Bronchial epithelial cell (primary cell): ENCODE measurements around the gene RNMT. TPM values are rescaled to one million over a fixed set of nuclear protein-coding genes. Genes with fewer than 3 reads are reported as not detected.

Experiments used
- DNase-seq: peaks from one replicate; pipeline ENCODE4 v3.0.0-alpha.2; 2010; ENCODE audit warnings: low read depth
- FAIRE-seq: peaks from 2 replicates; lab custom pipeline; 2011; peaks lifted over from hg19 to GRCh38; lab: Jason Lieb, UNC
- H3K27me3 ChIP-seq: 2 replicates; pipeline ENCODE4 v1.5.1; 2011; ENCODE audit warnings: low read length; ENCODE audit not compliant: control insufficient read depth, insufficient read depth
- H3K36me3 ChIP-seq: 2 replicates; pipeline ENCODE4 v1.5.1; 2011; ENCODE audit warnings: low read length; ENCODE audit not compliant: control insufficient read depth, insufficient read depth
- H3K4me3 ChIP-seq: 2 replicates; pipeline ENCODE4 v1.5.1; 2011; ENCODE audit warnings: mild to moderate bottlenecking, low read depth, low read length, control low read depth
- total RNA-seq: library from RNA; depleted of rRNA; stranded (reverse); fragments of >200 nt; gene quantifications from 2 replicates; pipeline ENCODE4 v1.2.1, GENCODE V29; 2014
- TF ChIP-seq, protein P1 (sequence below): IDR thresholded peaks from 2 replicates; pipeline ENCODE4 v1.5.1; 2011; ENCODE audit warnings: mild to moderate bottlenecking, moderate library complexity, low read length, control low read depth, inconsistent platforms; ENCODE audit not compliant: insufficient read depth, severe bottlenecking

Gene RNMT
- total RNA-seq, 1 donor from 2014 or later, result 37.4 TPM

DNA sequence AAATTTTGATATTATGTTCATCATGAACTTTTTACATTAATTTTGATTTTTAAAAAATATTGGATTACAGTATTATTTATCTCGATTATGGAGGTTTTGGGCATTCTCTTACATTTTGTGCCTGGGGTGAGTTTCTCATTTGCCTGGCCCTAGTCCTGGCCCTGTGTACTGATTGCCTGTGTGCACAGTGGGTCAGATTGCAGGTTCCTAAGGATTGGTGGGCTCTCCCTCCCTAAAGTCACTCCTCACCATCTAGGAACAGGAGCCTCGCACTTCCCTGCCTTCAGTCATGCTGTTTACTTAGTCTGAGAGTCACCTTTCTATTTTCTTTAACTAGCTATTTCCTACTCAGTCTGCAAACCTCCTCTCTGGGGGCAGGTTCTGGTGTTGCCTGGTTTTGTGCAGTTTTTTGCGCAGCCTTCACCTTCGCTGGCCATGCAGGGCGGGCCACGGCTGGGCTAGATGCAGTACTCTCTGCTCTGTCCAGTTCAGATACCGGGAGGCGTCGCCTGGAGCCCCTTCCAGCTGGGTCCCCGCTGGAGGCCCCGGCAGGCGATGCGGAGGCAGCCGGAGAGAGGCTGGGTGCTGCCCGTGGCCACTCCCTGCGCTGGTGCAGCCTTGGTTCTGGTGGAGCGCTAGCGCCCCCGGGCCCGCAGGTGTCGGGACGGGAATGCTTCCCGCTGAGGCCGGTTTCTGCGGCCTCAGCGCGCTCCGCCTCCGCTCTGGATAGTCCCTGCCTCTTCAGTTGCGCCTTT lies 74.2 kb downstream of the RNMT start:
- FAIRE-seq (no peak), DNase-seq (peak; percentile 59)
- TF ChIP-seq, protein P1, sequence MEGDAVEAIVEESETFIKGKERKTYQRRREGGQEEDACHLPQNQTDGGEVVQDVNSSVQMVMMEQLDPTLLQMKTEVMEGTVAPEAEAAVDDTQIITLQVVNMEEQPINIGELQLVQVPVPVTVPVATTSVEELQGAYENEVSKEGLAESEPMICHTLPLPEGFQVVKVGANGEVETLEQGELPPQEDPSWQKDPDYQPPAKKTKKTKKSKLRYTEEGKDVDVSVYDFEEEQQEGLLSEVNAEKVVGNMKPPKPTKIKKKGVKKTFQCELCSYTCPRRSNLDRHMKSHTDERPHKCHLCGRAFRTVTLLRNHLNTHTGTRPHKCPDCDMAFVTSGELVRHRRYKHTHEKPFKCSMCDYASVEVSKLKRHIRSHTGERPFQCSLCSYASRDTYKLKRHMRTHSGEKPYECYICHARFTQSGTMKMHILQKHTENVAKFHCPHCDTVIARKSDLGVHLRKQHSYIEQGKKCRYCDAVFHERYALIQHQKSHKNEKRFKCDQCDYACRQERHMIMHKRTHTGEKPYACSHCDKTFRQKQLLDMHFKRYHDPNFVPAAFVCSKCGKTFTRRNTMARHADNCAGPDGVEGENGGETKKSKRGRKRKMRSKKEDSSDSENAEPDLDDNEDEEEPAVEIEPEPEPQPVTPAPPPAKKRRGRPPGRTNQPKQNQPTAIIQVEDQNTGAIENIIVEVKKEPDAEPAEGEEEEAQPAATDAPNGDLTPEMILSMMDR, result peak; percentile 90
- H3K36me3 ChIP-seq, result no peaks in the 10 kb centered on the region
- no peaks in the 10 kb centered on the region for H3K27me3 ChIP-seq
- H3K4me3 ChIP-seq, result peak overlapping the region; percentile 23

DNA sequence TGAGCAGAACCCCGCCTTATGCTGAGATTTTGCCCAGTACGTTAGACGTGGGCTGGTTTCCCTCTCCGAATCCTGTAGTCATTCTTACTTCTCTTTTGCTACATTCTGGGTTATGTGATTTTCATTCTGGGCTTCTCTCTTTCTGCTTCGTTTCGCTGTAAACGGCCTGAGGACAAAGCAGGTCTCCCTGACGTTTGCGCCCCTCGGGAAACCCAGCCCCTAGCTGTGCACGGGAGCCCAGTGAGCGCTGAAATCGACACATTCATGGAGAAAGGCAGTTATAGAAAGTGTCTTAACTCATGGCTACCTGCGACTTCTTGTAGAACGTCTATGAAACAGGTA lies 74.8 kb downstream of the RNMT start:
- H3K4me3 ChIP-seq, result peak overlapping the region; percentile 23
- FAIRE-seq, result no peak
- no peak for DNase-seq
- TF ChIP-seq, protein P1, result no peak
- no peaks in the 10 kb centered on the region for H3K27me3 ChIP-seq
- H3K36me3 ChIP-seq, result no peaks in the 10 kb centered on the region

DNA sequence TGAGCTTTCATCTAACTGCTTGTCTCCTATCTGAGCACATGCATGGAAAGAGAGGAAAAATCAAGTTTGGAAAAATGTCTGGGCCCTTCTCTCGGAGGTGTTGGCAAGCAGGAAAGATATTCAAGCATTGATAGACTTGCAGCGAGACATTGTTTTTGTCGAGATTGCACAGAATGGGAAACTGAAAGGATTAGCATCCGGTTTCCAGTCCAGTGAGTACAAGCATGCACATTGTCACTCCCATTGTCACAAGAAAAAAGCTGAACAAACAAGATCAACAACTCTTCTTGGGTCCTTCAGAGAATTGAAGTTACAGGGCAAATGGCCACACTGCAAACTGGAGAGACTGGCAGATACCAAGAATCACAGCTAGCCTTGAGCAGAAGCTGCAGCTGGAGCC lies 77.8 kb downstream of the RNMT start:
- Histone ChIP-seq H3K4me3 (no peak overlapping the region), H3K36me3 (no peaks in the 10 kb centered on the region), H3K27me3 (no peaks in the 10 kb centered on the region)
- no peak for DNase-seq
- TF ChIP-seq, protein P1, result no peak
- no peak for FAIRE-seq

DNA sequence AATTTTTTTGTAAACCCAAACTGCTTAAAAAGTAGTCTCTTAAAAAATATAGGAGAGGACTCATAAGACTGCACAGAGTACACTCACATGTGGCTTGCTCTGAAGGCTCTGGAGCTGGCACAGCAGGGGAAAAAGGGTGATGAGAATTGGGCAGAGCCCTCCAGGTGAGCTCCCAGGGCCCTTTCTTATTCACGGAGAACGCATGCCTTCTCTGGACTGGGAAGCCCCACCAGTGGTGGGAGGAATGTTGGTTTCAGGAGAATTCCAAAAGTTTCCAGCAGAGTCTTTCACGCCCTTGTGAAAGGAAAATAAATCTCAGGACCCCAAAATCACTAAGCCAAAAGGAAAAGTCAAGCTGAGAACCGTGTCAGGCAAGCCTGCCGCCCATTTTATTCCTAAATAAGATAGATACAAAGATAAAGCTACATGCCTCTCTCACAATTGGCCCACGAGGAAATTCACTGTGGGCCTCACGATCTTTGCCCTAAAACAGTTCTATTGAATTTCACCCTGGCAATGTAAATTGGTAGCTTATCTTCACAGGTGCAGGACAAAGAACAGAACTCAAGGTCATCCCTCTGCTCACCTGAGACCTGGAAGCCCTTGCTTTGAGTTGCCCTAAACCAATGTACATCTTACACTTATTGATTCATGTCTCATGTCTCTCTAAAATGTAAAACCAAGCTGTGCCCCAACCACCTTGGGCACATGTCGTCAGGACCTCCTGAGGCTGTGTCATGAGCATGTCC lies 82.0 kb downstream of the RNMT start:
- no peak for FAIRE-seq

DNA sequence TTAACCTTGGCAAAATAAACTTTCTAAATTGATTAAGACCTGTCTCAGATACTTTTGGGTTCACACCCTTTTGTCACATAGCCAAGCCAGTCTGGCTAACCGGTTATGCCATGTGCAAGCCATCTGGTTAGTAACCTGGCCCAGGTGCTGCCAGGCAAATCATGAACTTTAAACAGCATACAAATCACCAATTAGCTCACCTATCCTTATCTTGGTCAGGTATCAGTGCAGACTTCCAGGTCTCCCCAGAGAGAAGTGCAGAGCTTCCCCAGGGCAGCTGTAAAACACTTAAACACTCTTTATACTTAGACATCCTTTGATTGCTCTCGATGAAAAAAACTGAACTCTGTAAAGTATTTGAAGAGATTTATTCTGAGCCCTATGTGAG lies 82.6 kb downstream of the RNMT start:
- H3K4me3 ChIP-seq, result no peak overlapping the region
- TF ChIP-seq, protein P1, result no peak
- H3K27me3 ChIP-seq, result peaks cover 2% of the 10 kb centered on the region
- DNase-seq (peak; percentile 13), FAIRE-seq (no peak)
- no peaks in the 10 kb centered on the region for H3K36me3 ChIP-seq

More for the DNA sequence above, 82.0 kb downstream of the RNMT start:
- H3K4me3 ChIP-seq, result no peak overlapping the region
- no peaks in the 10 kb centered on the region for H3K36me3 ChIP-seq
- peaks cover 2% of the 10 kb centered on the region for H3K27me3 ChIP-seq
- no peak for DNase-seq
- TF ChIP-seq, protein P1, result no peak
